A549 treated with DMSO at 1 μM for 4 hours (cell line): ENCODE measurements around the gene TRPV6. TPM values are rescaled to one million over a fixed set of nuclear protein-coding genes. Genes with fewer than 3 reads are reported as not detected.

ENCODE experiments used
- total RNA-seq: library from RNA; stranded (reverse); fragments of 200-300 nt; extraction: Qiagen RNA extraction; gene quantifications from 5 replicates; pipeline ENCODE4 v1.2.3, GENCODE V29; 2022; ENCODE audit warnings: low read depth

The TRPV6 gene
- not detected in 5 replicates for total RNA-seq

DNA sequence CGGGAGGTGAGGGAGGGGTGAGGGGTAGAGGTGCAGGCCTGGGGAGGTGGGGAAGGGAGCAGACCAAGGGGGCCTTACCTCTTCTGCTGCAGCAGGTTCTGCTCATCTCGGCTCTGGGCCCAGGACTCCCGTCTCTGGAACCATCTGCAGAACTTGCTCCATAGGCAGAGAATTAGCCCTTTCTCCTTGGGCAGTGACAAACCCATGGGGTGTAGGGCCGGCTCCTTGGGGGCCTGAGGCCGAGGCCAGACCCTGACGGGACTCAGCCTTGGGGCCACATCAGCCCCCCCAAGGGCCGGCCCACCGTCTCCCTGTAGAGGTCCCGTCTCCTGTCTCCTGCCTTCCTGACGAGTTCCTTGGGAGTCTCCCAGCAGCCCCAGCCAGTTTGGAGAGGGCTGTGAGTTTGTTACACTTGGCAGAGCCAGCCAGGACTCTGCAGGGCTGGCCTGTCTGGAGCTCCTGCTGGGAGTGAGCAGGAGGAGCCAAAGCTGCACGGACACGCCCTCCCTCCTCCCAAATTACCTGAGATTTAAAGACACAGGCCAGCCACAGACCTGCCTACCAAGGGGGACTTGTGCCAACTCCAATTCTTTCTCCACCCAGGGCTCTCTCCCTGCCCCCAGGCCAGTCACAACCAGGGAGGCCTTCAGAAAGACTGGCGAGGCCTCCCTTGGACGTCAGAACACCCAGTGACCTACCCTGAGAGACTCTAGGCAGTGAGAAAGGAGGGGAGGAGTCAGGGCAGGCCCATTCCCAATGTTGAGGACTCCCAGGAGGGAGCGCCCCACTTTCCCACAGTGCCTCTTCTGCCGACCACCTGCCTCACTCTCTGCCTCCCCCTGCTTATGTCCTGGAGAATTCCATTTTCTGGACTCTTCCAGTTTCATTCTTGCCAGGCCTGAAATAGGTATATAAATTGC, at the start of gene TRPV6:
TRPV6 (minus strand) TSS at position 435 of the 920 bp plus-strand sequence.

DNA sequence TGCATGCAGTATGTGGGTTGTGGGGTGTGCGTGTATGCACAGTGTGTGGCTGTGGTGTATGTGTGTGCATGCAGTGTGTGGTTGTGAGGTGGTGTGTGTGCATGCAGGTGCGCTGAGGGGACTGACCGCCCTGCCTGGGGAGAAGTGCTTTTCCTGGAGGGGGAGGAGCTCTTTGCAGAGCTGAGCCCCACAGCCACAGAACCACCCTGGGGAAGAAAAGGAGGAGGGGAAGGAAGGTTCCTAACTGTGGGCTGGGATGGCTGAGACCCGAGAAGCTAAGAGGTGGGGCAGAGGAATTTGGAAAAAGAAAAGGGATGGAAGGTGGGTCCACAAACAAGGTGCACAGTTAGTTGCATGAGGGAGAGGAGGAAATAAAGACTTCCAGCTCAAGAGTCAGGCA, 48.1 kb upstream of the TRPV6 start, which contains the start of gene TRPV5:
TRPV5 (minus strand) TSS at position 123 of the 400 bp plus-strand sequence. CDS start 287 bp downstream, outside the sequence.

DNA sequence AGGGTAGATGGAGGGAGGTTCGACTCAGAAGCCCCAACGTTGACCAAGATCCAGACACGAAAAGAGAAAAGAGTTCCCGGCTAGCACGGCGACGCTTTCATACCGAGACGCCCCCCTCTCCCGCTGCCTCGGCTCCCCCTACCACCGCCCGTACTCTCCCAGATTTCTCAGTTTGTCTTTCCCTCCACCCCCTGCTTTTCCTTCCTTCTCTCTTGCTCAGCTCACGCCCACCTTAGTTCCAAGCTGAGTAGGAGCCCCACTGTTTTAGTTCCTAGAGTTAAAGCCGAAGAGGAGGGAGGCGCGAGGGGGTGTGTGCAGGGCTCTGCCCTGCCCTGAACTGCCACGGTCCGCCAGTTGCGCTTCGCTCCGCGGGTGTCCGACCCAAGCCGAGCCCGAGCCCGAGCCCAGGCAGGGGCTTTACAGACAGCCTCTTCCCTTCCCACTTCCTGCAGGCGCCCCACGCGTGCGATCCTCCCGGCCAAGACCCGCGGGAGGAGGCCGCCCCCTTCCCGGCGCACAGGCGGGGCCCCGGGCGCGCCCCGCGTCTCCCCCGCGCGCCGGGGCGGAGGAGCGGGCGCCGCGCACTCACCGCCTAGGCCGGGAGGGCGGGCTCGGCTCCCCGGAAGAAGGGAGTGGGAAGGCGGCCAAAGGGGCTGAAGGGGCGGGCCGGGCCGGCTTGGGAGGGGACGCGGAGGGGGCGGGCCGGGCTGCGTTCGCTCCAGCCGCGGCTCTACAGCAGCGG, 31.0 kb downstream of the TRPV6 start, which contains the start of gene EPHB6:
EPHB6 (plus strand) TSS at position 705 of the 742 bp plus-strand sequence. CDS start 8,152 bp downstream, outside the sequence.

Other genes starting within 250 kb of the TRPV6 start
- not detected in 5 replicates for gene PRSS1, start 136.3 kb downstream of the TRPV6 start, total RNA-seq
- gene PRSS2, start 114.8 kb downstream of the TRPV6 start, total RNA-seq, result not detected in 5 replicates
- gene EPHB6, start 30.7 kb downstream of the TRPV6 start, total RNA-seq, result 0.26 to 0.83 TPM (median 0.79 TPM) in 5 replicates
- gene TRPV5, start 48.0 kb upstream of the TRPV6 start, total RNA-seq, result not detected in 5 replicates
- not detected in 5 replicates for gene LLCFC1, start 53.7 kb upstream of the TRPV6 start, total RNA-seq
- gene KEL, start 76.6 kb upstream of the TRPV6 start, total RNA-seq, result not detected in 5 replicates
- not detected in 5 replicates for gene OR9A2, start 141.4 kb upstream of the TRPV6 start, total RNA-seq
- not detected in 5 replicates for gene OR6V1, start 166.6 kb upstream of the TRPV6 start, total RNA-seq
- not detected in 5 replicates for gene PIP, start 246.3 kb upstream of the TRPV6 start, total RNA-seq